Glutamatergic neuron (in vitro differentiated cells): ENCODE results near the gene PAN3. TPM values are rescaled to one million over a fixed set of nuclear protein-coding genes. Genes with fewer than 3 reads are reported as not detected.

Source experiments
- DNase-seq: peaks from one replicate; pipeline ENCODE4 v3.0.0; 2022
- H3K27ac Mint-ChIP-seq: one replicate; pipeline ENCODE4 v1.8.0; 2020; ENCODE audit warnings: mild to moderate bottlenecking, mixed read lengths, inconsistent platforms; ENCODE audit not compliant: unreplicated experiment
- H3K27me3 Mint-ChIP-seq: one replicate; pipeline ENCODE4 v1.8.0; 2020; ENCODE audit warnings: mild to moderate bottlenecking, moderate library complexity, mixed read lengths, inconsistent platforms; ENCODE audit not compliant: unreplicated experiment
- H3K36me3 Mint-ChIP-seq: one replicate; pipeline ENCODE4 v1.8.0; 2020; ENCODE audit warnings: mild to moderate bottlenecking, mixed read lengths, inconsistent platforms; ENCODE audit not compliant: unreplicated experiment
- H3K4me1 Mint-ChIP-seq: one replicate; pipeline ENCODE4 v1.8.0; 2020; ENCODE audit warnings: mild to moderate bottlenecking, low read depth, mixed read lengths, inconsistent platforms; ENCODE audit not compliant: unreplicated experiment
- H3K4me3 Mint-ChIP-seq: one replicate; pipeline ENCODE4 v1.8.0; 2020; ENCODE audit warnings: mild to moderate bottlenecking, mixed read lengths, inconsistent platforms; ENCODE audit not compliant: unreplicated experiment
- H3K9me3 Mint-ChIP-seq: one replicate; pipeline ENCODE4 v1.8.0; 2020; ENCODE audit warnings: mild to moderate bottlenecking, moderate library complexity, mixed read lengths, inconsistent platforms; ENCODE audit not compliant: unreplicated experiment
- CTCF ChIP-seq: fragments of 200-600 bp; sonication (generic); IDR thresholded peaks from one replicate; pipeline ENCODE4 v1.5.0; 2021; ENCODE audit not compliant: partially characterized antibody, unreplicated experiment
- total RNA-seq: library from RNA; stranded (reverse); fragmentation: NEBNext Ultra II Directional; extraction: Animal tissue kit (Norgen Biotek cat#: 25700); gene quantifications from one replicate; pipeline ENCODE4 v1.2.1, GENCODE V29; 2021; ENCODE audit not compliant: unreplicated experiment

PAN3 gene
- total RNA-seq, 1 donor from 2014 or later, result 27.4 TPM

GRCh38 chr13:28326056-28326455 is 187.7 kb downstream of the PAN3 start:
- peaks cover 10% of the 10 kb centered on the region for H3K36me3 Mint-ChIP-seq
- H3K4me1 Mint-ChIP-seq, result peaks cover 13% of the 10 kb centered on the region
- no peak overlapping the region for H3K27ac Mint-ChIP-seq

GRCh38 chr13:28327373-28328270 is 189.3 kb downstream of the PAN3 start:
- Mint-ChIP-seq H3K27me3 (peaks cover 4% of the 10 kb centered on the region), H3K36me3 (peaks cover 10% of the 10 kb centered on the region), H3K4me3 (no peak overlapping the region), H3K9me3 (peaks cover 3% of the 10 kb centered on the region), H3K27ac (no peak overlapping the region), H3K4me1 (peaks cover 13% of the 10 kb centered on the region)
- no peak for TF ChIP-seq CTCF
- DNase-seq, result no peak

More at GRCh38 chr13:28326056-28326455, 187.7 kb downstream of the PAN3 start:
- Mint-ChIP-seq H3K9me3 (peaks cover 3% of the 10 kb centered on the region), H3K27me3 (peaks cover 4% of the 10 kb centered on the region), H3K4me3 (no peak overlapping the region)
- TF ChIP-seq CTCF, result no peak
- DNase-seq, result no peak

- Mint-ChIP-seq H3K27ac (no peak overlapping the region), H3K36me3 (peaks cover 10% of the 10 kb centered on the region), H3K27me3 (peaks cover 4% of the 10 kb centered on the region), H3K9me3 (peaks cover 3% of the 10 kb centered on the region), H3K4me3 (no peak overlapping the region), H3K4me1 (peaks cover 13% of the 10 kb centered on the region)
- no peak for TF ChIP-seq CTCF
- no peak for DNase-seq
These were observed 189.9 kb downstream of the PAN3 start for GRCh38 chr13:28328271-28328607.

GRCh38 chr13:28329395-28330158 is 191.2 kb downstream of the PAN3 start:
- peaks cover 7% of the 10 kb centered on the region for H3K4me1 Mint-ChIP-seq
- TF ChIP-seq CTCF, result no peak
- H3K27me3 Mint-ChIP-seq, result peaks cover 4% of the 10 kb centered on the region
- DNase-seq, result no peak
- H3K36me3 Mint-ChIP-seq, result peaks cover 10% of the 10 kb centered on the region
- no peak overlapping the region for H3K27ac Mint-ChIP-seq
- H3K4me3 Mint-ChIP-seq, result no peak overlapping the region
- peaks cover 3% of the 10 kb centered on the region for H3K9me3 Mint-ChIP-seq
